NCI-H2171 treated with DMSO at 0.1 percent for 48 hours (cell line): ENCODE measurements around the gene ACYP2.
"Not testable (repeated sequence)": the region's sequence is repeated elsewhere in the genome, so short reads cannot be mapped to it uniquely, and the experiment has no call there.

Experiments used
- DNase-seq: peaks from one replicate; lab custom pipeline; 2025; lab: John Stamatoyannopoulos, UW

The ACYP2 gene

GRCh38 chr2:54271843-54272627, 156.6 kb downstream of the ACYP2 start:
- no peak for DNase-seq

GRCh38 chr2:54274781-54275242, 159.4 kb downstream of the ACYP2 start:
- peak; percentile 21 for DNase-seq

- DNase-seq, result no peak
These were observed 160.1 kb downstream of the ACYP2 start for GRCh38 chr2:54275541-54275940.

GRCh38 chr2:54279385-54279784, 164.0 kb downstream of the ACYP2 start:
- DNase-seq, result no peak

- DNase-seq, result peak; percentile 39
These were observed 169.4 kb downstream of the ACYP2 start for GRCh38 chr2:54284826-54285225.

- DNase-seq, result no peak
These were observed 170.0 kb downstream of the ACYP2 start for GRCh38 chr2:54285451-54285850.

GRCh38 chr2:54287532-54287931, 172.1 kb downstream of the ACYP2 start:
- no peak for DNase-seq

- no peak for DNase-seq
These were observed 174.5 kb downstream of the ACYP2 start for GRCh38 chr2:54289917-54290316.

- no peak for DNase-seq
These were observed 175.1 kb downstream of the ACYP2 start for GRCh38 chr2:54290356-54291025.

- DNase-seq, result not testable (repeated sequence)
These were observed 179.2 kb downstream of the ACYP2 start for GRCh38 chr2:54294665-54295064.

- peak; percentile 78 for DNase-seq
These were observed 180.5 kb downstream of the ACYP2 start for GRCh38 chr2:54295911-54296310.

GRCh38 chr2:54298514-54298913, 183.1 kb downstream of the ACYP2 start:
- DNase-seq, result no peak

- no peak for DNase-seq
These were observed 188.2 kb downstream of the ACYP2 start for GRCh38 chr2:54303631-54304030.

- DNase-seq, result no peak
These were observed 191.1 kb downstream of the ACYP2 start for GRCh38 chr2:54306556-54306955.

- DNase-seq, result no peak
These were observed 192.8 kb downstream of the ACYP2 start for GRCh38 chr2:54308186-54308585.

GRCh38 chr2:54308782-54309181, 193.4 kb downstream of the ACYP2 start:
- no peak for DNase-seq

GRCh38 chr2:54310311-54310710, 194.9 kb downstream of the ACYP2 start:
- no peak for DNase-seq

- no peak for DNase-seq
These were observed 195.5 kb downstream of the ACYP2 start for GRCh38 chr2:54310961-54311360.

- no peak for DNase-seq
These were observed 197.7 kb downstream of the ACYP2 start for GRCh38 chr2:54313147-54313546.

GRCh38 chr2:54317973-54318372, 202.6 kb downstream of the ACYP2 start:
- no peak for DNase-seq

GRCh38 chr2:54318821-54319220, 203.4 kb downstream of the ACYP2 start:
- peak; percentile 75 for DNase-seq

GRCh38 chr2:54321047-54321446, 205.6 kb downstream of the ACYP2 start:
- peak; percentile 13 for DNase-seq

GRCh38 chr2:54324517-54324916, 209.1 kb downstream of the ACYP2 start:
- not testable (repeated sequence) for DNase-seq
